Measurements from ENCODE around the gene LCE1E. TPM values are rescaled to one million over a fixed set of nuclear protein-coding genes. Genes with fewer than 3 reads are reported as not detected.

Gene LCE1E, protein sequence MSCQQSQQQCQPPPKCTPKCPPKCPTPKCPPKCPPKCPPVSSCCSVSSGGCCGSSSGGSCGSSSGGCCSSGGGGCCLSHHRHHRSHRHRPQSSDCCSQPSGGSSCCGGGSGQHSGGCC
- total RNA-seq = not detected

DNA sequence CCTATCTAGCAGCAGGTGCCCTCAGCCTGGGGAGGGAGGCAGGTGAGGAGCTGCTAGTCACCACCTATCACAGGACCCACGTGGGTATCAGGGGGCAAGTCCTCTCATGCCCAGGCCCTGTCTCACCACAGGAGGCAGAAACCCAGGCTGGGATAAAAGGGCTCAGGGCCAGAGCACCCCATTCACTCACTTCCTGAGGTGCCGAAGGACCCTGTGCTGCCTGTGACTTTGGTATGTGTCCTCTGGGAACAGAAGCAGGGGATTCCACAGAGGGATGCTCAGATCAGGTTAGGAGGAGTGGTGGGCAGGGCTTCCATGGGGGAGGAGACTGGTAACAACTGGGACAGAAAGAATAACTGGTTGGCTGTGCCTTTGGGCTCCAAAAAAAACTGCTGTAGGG is at the start of gene LCE1E:
TSS of gene LCE1E (plus strand) at position 181 of the 400 bp plus-strand sequence. CDS start 1,043 bp downstream, outside the sequence.
- in situ Hi-C loops (cut with MboI; ENCODE audit: low pct_ligation_motif_present in 1 of 4, low pct_unique_long_range_greater_than_20kb in 1 of 4, low sequenced_read_pairs in 3 of 4) = no loop called here
- H3K27me3 ChIP-seq = no peaks in the 10 kb centered on the region
- H3K4me3 ChIP-seq = no peak within 1 kb of the TSS
- H3K9me3 ChIP-seq = no peaks in the 10 kb centered on the region
- no peaks in the 10 kb centered on the region for H3K36me3 ChIP-seq
- no peak for DNase-seq
- intact Hi-C loops (cut with DNase I; ENCODE audit: low total_unique reads) = no loop called here
- WGBS, 2 donors (ENCODE audit: low coverage in 1 of 2) = 47 to 63% methylated on average over 1 to 2 of the region's 2 CpGs
- TF ChIP-seq POLR2A (IDR thresholded peaks at IDR 0.05) (no peak), POLR2AphosphoS5 (IDR thresholded peaks at IDR 0.05) (no peak), EP300 (IDR thresholded peaks at IDR 0.05; ENCODE audit: low read depth) (no peak)
- TF ChIP-seq, protein P1, sequence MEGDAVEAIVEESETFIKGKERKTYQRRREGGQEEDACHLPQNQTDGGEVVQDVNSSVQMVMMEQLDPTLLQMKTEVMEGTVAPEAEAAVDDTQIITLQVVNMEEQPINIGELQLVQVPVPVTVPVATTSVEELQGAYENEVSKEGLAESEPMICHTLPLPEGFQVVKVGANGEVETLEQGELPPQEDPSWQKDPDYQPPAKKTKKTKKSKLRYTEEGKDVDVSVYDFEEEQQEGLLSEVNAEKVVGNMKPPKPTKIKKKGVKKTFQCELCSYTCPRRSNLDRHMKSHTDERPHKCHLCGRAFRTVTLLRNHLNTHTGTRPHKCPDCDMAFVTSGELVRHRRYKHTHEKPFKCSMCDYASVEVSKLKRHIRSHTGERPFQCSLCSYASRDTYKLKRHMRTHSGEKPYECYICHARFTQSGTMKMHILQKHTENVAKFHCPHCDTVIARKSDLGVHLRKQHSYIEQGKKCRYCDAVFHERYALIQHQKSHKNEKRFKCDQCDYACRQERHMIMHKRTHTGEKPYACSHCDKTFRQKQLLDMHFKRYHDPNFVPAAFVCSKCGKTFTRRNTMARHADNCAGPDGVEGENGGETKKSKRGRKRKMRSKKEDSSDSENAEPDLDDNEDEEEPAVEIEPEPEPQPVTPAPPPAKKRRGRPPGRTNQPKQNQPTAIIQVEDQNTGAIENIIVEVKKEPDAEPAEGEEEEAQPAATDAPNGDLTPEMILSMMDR (IDR thresholded peaks at IDR 0.05) = no peak
- H3K4me1 ChIP-seq = no peaks in the 10 kb centered on the region
- no peak within 1 kb of the TSS for H3K27ac ChIP-seq

DNA sequence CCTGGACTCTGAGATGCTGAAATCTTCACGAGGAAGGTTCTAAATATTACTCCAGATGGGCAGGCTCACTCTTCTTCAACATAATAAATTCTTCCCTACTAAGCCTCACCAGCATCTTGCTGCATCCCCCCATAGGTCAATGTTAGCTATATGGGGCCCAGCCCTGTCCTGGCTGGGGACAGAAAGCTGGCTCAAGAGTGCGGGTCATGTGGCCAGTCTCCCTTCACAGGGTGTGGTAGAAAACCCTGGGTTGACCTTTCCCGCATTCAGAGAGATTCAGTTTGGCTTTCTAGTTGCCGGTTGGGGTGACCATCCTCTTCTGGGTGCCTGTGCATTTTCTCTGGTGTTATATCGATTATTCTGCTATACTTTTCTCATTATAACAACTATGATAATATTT is 48.1 kb upstream of the LCE1E start:
- TF ChIP-seq, protein P1 (IDR thresholded peaks at IDR 0.05) = no peak
- in situ Hi-C loops (cut with MboI; ENCODE audit: low pct_ligation_motif_present in 1 of 4, low pct_unique_long_range_greater_than_20kb in 1 of 4, low sequenced_read_pairs in 3 of 4) (no loop called here), intact Hi-C loops (cut with DNase I; ENCODE audit: low total_unique reads) (no loop called here)
- Histone ChIP-seq H3K4me3 (no peak overlapping the region), H3K27ac (no peak overlapping the region), H3K4me1 (no peaks in the 10 kb centered on the region), H3K36me3 (no peaks in the 10 kb centered on the region), H3K27me3 (no peaks in the 10 kb centered on the region), H3K9me3 (no peaks in the 10 kb centered on the region)
- no peak for DNase-seq
- WGBS, 2 donors (ENCODE audit: low coverage in 1 of 2) = 68 to 72% methylated on average over 4 to 5 of the region's 5 CpGs

DNA sequence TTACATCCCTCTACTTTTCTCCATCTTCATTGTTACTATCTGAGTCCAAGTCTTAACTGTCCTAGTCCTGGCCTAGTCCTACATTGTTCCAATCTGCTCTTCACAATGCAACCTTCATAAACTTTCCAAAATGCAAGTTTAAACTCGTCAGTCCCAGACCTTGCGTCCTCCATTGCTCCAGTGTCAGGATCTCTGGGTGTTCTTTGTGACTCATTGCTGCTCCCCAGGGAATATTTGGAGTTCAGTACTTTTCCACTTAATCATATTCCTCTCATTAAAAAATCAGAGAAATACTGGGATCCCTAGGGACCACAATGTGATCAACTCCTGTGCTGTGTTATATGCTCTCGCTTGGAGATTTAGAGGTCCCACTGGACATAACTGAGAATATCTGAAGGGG is 46.2 kb upstream of the LCE1E start:
- no peaks in the 10 kb centered on the region for H3K4me1 ChIP-seq
- no peaks in the 10 kb centered on the region for H3K27me3 ChIP-seq
- 69 to 81% methylated on average over 2 to 3 of the region's 3 CpGs for WGBS, 2 donors (ENCODE audit: low coverage in 1 of 2)
- DNase-seq = no peak
- TF ChIP-seq POLR2A (IDR thresholded peaks at IDR 0.05) (no peak), EP300 (IDR thresholded peaks at IDR 0.05; ENCODE audit: low read depth) (no peak), POLR2AphosphoS5 (IDR thresholded peaks at IDR 0.05) (no peak)
- TF ChIP-seq, protein P1 (IDR thresholded peaks at IDR 0.05) = no peak
- H3K36me3 ChIP-seq = no peaks in the 10 kb centered on the region
- in situ Hi-C loops (cut with MboI; ENCODE audit: low pct_ligation_motif_present in 1 of 4, low pct_unique_long_range_greater_than_20kb in 1 of 4, low sequenced_read_pairs in 3 of 4) (no loop called here), intact Hi-C loops (cut with DNase I; ENCODE audit: low total_unique reads) (no loop called here)
- no peak overlapping the region for H3K4me3 ChIP-seq
- no peaks in the 10 kb centered on the region for H3K9me3 ChIP-seq
- no peak overlapping the region for H3K27ac ChIP-seq

DNA sequence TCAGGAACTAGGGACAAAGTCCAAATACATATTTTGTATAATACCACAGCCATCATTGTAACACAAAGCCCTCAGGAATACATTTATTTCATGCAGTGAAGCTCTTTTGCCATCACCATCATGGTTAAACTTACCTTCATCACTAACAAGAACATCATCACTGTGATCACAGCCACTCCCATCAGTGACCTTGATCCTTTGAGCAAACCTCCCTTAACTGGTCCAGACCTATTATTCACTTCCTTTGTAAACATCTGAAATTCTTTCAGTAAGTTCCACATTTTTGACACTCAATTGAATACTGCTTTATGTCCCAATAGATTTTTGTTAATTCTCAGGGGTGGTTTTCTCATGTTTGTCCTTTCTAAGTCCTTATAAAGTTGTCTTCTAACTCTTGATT is 44.4 kb upstream of the LCE1E start:
- Histone ChIP-seq H3K36me3 (no peaks in the 10 kb centered on the region), H3K4me1 (no peaks in the 10 kb centered on the region), H3K27ac (no peak overlapping the region), H3K27me3 (no peaks in the 10 kb centered on the region), H3K4me3 (no peak overlapping the region), H3K9me3 (no peaks in the 10 kb centered on the region)
- in situ Hi-C loops (cut with MboI; ENCODE audit: low pct_ligation_motif_present in 1 of 4, low pct_unique_long_range_greater_than_20kb in 1 of 4, low sequenced_read_pairs in 3 of 4) = no loop called here
- intact Hi-C loops (cut with DNase I; ENCODE audit: low total_unique reads) = no loop called here
- DNase-seq = no peak
- TF ChIP-seq POLR2A (IDR thresholded peaks at IDR 0.05) (no peak), POLR2AphosphoS5 (IDR thresholded peaks at IDR 0.05) (no peak), EP300 (IDR thresholded peaks at IDR 0.05; ENCODE audit: low read depth) (no peak)
- TF ChIP-seq, protein P1 (IDR thresholded peaks at IDR 0.05) = no peak

All from transverse colon (tissue), 4 donors.